Esophagus squamous epithelium (tissue), 4 donors: ENCODE results near the gene MCC.

ENCODE experiments used
- POLR2A ChIP-seq, 4 donors: fragments of 450-650 bp; IDR thresholded peaks; one replicate each; pipeline ENCODE4 v1.6.1; 2017; ENCODE audit warnings: antibody characterized with exemption in 4 of 4, mild to moderate bottlenecking in 4 of 4, moderate library complexity in 3 of 4
- TF ChIP-seq, protein P1 (sequence below), 6 experiments: fragments of 450-650 bp in 4 of 6; fragments of 200-600 bp in 2 of 6; sonication (generic) in 2 of 6; IDR thresholded peaks; one replicate each; pipeline ENCODE4 v1.5.1; 2016 to 2019; ENCODE audit warnings: antibody characterized with exemption in 6 of 6, mild to moderate bottlenecking in 4 of 6, moderate library complexity in 4 of 6

DNA sequence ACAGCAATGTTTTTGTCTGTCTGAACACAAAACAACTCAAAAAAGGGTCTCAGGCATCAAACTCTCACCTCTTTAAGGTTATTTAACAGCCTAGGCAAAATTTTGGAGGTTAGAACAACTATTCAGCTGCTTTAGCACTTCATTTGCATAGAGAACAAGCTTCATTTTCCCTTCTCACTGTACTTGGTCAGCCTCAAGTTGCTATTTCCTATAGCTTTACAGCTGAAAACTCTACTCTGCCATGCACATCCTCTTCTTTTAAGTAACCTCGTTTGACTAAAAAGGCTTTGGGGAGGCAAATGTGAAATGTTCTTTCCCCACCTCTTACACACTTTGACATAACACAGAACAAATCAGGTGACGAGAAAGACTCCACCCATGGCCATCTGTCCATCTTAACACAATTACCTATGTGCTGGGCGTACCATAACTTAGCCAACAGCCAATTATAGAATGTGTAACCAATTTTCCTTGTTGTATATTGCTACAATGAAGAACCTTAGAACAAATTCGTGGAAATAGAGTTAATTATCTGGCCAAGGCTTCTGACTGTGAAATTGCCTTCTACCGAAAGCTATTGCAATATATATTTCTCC is 315.9 kb downstream of the MCC start:
- TF ChIP-seq, protein P1, sequence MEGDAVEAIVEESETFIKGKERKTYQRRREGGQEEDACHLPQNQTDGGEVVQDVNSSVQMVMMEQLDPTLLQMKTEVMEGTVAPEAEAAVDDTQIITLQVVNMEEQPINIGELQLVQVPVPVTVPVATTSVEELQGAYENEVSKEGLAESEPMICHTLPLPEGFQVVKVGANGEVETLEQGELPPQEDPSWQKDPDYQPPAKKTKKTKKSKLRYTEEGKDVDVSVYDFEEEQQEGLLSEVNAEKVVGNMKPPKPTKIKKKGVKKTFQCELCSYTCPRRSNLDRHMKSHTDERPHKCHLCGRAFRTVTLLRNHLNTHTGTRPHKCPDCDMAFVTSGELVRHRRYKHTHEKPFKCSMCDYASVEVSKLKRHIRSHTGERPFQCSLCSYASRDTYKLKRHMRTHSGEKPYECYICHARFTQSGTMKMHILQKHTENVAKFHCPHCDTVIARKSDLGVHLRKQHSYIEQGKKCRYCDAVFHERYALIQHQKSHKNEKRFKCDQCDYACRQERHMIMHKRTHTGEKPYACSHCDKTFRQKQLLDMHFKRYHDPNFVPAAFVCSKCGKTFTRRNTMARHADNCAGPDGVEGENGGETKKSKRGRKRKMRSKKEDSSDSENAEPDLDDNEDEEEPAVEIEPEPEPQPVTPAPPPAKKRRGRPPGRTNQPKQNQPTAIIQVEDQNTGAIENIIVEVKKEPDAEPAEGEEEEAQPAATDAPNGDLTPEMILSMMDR (IDR thresholded peaks at IDR 0.05), result no peak
- TF ChIP-seq POLR2A (IDR thresholded peaks at IDR 0.05), result no peak
